HG03432 (cell line): Measurements from ENCODE around the gene CDHR3.
A peak's percentile ranks its signal among the peaks of the same experiment; 100 is the strongest.
"Not testable (repeated sequence)": the region's sequence is repeated elsewhere in the genome, so short reads cannot be mapped to it uniquely, and the experiment has no call there.

Experiments
- ATAC-seq: cut with Tn5 transposase; IDR thresholded peaks from one replicate; pipeline ENCODE4 v1.9.1; 2021; ENCODE audit warnings: mild to moderate bottlenecking, moderate library complexity; ENCODE audit not compliant: unreplicated experiment

CDHR3 gene

GRCh38 chr7:105990727-105991453 is 27.8 kb downstream of the CDHR3 start:
- no peak for ATAC-seq

DNA sequence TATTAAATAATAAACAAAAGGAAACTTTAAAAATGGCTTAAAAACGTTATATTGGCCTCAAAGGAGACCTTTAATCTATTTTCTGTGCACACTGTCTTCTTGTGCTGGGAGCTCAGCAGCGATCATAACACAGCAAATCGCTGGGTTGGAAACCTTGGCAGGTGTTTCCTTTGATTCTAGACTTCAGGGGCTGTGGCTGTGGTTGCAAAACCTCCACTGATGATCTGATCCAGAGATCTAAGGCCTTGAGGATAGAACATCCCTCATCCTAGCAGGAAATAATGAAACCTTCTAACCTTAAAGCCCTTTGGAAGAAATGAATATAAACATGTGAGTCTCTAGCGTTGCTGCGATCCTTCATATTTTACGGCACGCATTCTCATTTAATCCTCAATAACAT is 29.8 kb downstream of the CDHR3 start:
- no peak for ATAC-seq

- no peak for ATAC-seq
Measured at GRCh38 chr7:105996860-105997737, 34.0 kb downstream of the CDHR3 start.

- no peak for ATAC-seq
Measured at GRCh38 chr7:105999256-105999655, 36.2 kb downstream of the CDHR3 start.

DNA sequence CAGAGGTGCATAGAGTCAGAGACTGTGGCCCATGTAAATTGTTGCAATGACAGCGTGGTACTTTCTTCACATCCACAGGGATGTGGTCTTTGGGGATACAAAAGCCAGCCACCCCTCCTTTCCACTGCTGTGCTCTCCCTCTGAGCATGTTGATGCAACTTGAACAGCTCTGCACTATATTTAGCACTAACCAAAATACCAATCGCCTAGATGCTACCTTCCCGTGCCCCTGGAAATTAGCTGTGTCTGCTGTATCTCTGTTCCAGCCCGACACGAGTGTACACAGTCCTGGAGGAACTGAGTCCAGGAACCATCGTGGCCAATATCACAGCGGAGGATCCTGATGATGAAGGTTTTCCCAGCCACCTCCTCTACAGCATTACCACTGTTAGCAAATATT is 38.1 kb downstream of the CDHR3 start:
- ATAC-seq: no peak

DNA sequence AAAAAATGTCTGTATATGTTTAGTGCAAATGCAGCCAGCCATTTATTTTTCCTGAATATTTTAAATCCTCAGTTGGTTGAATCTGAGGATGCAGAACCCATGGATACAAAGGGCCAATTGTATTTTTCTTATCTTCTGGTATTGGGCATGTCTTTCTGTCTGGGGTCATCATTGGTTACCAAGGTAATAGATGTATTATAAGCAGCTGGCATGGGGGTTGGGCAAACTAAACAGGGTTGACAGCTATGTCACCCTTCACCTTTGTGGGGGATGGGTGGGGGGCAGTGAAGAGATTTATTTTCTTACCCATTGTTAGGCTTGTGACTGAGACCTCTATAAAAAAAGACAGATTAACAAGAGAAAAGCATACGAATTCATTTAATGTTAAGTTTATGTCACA is 38.8 kb downstream of the CDHR3 start:
- ATAC-seq: no peak

GRCh38 chr7:106003525-106004064 is 40.5 kb downstream of the CDHR3 start:
- no peak for ATAC-seq

DNA sequence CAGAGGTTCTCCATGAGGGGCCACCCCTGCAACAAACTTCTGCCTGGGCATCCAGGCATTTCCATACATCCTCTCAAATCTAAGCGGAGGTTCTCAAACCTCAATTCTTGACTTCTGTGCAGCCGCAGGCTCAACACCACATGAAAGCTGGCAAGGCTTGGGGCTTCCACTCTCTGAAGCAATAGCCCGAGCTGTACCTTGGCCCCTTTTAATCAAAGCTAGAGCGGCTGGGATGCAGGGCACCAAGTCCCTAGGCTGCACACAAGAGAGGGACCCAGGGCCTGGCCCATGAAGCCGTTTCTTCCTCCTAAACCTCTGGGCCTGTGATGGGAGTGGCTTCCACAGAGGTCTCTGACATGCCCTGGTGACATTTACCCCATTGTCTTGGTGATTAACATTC is 43.8 kb downstream of the CDHR3 start:
- no peak for ATAC-seq

DNA sequence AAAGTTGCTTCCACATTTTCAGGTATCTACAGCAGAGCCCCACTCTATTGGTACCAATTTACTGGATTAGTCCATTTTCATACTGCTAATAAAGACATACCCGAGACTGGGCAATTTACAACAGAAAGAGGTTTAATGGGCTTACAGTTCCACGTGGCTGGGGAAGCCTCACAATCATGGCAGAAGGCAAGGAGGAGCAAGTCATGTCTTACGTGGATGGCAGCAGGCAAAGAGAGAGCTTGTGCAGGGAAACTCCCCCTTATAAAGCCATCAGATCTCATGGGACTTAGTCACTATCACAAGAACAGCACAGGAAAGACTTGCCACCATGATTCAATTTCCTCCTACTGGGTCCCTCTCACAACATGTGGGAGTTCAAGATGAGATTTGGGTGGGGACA is 44.7 kb downstream of the CDHR3 start:
- not testable (repeated sequence) for ATAC-seq

GRCh38 chr7:106009503-106010226 is 46.6 kb downstream of the CDHR3 start:
- ATAC-seq: peak; percentile 94

DNA sequence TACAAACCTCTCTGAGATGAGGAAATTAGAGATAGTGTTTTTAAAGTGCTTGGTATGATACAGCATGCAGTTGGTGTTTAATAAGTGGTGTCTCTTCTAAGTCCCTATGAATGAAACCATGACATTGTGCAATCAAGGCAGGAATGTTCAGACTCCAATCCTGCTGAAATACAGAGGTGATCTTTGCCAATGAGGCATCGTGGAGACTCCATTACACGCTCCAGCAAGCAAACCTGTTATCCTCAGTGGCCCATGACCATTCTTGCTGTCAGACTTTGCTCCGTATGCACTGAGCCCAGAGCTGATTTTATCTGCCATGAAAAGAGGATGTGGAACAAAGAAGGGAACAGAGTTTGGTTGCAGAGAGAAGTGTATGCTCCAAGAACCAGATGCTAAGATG is 47.3 kb downstream of the CDHR3 start:
- ATAC-seq: no peak

DNA sequence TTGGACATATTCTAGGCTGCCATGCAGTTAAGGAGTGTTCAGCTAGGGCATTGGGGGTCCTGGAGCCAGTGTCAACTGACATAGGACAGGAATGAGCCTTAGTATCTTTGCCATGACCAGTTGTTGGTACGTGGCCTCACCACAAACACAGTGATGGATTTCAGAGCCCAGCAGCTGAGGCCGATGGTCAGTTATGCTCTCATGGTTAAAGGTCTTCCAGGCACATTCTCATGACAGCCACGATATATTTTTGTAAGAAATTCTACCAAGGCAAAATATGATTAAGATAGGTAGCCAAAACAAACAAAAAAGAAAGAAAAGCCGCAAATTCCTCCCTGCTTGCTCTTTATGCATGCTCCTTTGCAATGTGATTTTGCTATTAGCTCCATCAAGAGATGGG is 47.8 kb downstream of the CDHR3 start:
- ATAC-seq: no peak

DNA sequence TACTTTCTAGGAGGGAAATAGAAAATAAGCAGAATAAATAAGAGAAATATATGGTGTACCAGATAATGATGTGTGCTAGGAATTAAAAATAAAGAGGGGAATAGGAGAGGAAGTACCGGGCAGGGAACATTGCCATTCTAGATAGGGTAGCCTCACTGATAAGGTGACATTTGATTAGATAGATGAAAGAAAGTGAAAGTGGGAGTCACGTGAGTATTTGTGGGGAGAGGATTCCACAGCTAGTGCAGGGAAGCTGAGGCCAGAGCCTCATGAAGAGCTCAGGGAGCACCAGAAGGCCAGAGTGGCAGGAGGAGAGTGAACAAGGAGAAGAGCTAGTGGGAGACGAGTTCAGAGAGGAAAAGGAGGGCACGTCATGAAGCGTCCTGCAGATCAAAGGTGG is 49.1 kb downstream of the CDHR3 start:
- no peak for ATAC-seq

DNA sequence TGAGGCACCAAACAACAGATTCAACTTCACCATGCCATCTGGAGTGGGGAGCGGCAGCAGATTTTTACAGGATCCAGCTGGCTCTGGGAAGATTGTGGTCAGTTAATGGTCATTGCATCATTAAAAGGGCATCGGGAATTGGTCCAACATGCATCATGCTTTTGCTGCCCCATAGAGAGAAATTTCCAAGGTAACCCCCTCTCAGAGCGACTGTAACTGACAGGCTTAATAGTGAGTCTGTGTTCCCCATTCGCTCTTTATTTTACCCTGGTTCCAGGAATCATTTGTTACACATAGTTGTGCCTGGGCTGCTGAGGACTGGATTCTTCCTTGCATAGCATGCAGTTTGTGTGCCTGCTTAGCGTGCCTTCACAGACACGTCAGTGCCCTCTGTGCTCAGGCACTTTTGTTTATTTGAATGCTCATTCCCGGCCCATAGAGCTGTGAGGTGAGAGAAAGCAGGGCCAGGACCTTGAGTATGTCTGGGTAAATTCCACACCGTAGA is 49.9 kb downstream of the CDHR3 start:
- ATAC-seq: no peak

GRCh38 chr7:106015381-106016218 is 52.5 kb downstream of the CDHR3 start:
- no peak for ATAC-seq

GRCh38 chr7:106016331-106016730 is 53.3 kb downstream of the CDHR3 start:
- ATAC-seq: no peak

GRCh38 chr7:106017657-106018056 is 54.6 kb downstream of the CDHR3 start:
- no peak for ATAC-seq

DNA sequence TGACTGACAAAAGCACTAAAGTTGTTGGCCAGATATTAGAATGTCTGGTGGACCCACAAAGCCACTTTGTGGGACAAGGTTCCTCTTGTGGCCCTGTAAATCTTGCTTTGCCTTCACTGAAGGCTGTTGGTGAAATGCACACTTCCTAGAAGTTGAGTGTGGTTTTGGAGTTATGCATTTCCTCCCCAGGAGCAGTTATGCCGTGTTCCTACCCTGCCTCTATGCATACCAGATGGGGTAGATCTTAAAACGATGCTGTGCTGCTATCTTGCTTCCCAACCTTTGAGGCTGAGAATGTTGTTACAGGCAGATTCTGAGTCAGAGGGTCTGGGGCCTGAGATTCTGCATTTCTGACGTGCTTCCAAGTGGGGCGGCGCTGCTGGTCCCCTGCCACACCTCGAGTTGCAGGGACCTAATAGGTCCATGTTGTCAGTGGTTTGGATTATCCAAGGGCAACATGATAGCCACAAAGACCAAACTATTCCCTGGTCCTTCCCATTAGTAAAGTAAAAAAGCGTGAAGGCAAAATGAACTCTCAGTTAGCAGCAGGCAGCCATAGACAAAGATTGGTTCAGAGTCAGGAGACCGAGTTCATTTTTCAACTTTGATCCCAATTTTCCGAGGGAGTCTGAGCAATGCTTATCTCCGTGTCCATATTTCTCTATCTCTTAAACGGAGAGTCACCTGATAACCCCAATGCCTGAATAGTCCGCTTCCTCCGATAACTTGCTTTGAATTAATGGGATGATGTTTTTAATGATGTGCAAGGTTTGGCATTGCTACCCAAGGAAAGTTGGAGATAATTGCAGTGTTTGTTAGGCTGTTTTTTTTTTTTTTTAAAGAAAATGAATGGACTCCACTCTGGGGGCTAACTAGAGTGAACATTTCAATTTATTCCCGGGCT is 55.8 kb downstream of the CDHR3 start:
- ATAC-seq: no peak

DNA sequence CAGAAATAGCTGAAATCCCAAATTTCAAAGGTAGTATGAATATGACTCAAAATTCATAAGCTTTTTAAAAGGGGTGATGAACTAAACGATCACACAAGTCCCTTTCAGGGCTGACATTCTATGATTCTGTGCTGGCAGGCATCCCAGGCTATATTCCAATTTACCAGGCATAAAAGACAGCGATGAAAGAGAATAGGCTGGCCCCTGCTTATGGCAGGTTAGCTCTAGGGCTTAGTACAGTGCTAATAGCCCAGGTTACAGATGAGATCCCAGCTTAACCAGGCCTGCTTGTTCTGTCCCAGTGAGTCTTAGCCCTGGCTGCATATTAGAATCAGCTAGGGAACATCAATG is 56.4 kb downstream of the CDHR3 start:
- ATAC-seq: no peak
